ENCODE measurements around the gene ITPR2. TPM values are rescaled to one million over a fixed set of nuclear protein-coding genes. Genes with fewer than 3 reads are reported as not detected.

ITPR2 gene
- total RNA-seq, 2 experiments from 2014 or later: 28.8 to 29.9 TPM

- Mint-ChIP-seq H3K4me1 (ENCODE audit: low read depth) (peaks cover 9% of the 10 kb centered on the region), H3K9me3 (no peaks in the 10 kb centered on the region), H3K27me3 (peaks cover 13% of the 10 kb centered on the region), H3K36me3 (ENCODE audit: low read depth) (no peaks in the 10 kb centered on the region), H3K27ac (no peak overlapping the region), H3K4me3 (peak overlapping the region; percentile 45)
- no peaks in the 10 kb centered on the region for H3K4me1 ChIP-seq (ENCODE audit: insufficient read depth, low read length)
- no peak for TF ChIP-seq CTCF (IDR thresholded peaks at IDR 0.05)
- H3K4me3 ChIP-seq (ENCODE audit: low read length): no peak overlapping the region
- DNase-seq (no peak), ATAC-seq (ENCODE audit: poor library complexity) (no peak)
- POLR2A ChIA-PET: interaction anchor here (0.6 to 1.4 kb wide), 3 partner anchors 12 to 164 kb away, joined by 3 to 5 read pairs (median 5); partner anchors contain the start of gene ITPR2
- no peak overlapping the region for H3K27ac ChIP-seq (ENCODE audit: low read depth in 1 of 2, low read length in 2 of 2)
- CTCF ChIA-PET: interaction anchor here (1.5 kb wide), 1 partner anchor 38 kb away, joined by 3 read pairs; no protein-coding TSS in a partner anchor
- H3K9me3 ChIP-seq (ENCODE audit: control insufficient read depth in 1 of 2, insufficient read depth in 1 of 2, low read length in 2 of 2): no peaks in the 10 kb centered on the region
- peaks cover 0 to 2% of the 10 kb centered on the region in 2 experiments for H3K27me3 ChIP-seq (ENCODE audit: control insufficient read depth in 1 of 2, insufficient read depth in 2 of 2, low read length in 2 of 2)
- H3K36me3 ChIP-seq (ENCODE audit: insufficient read depth, low read length): no peaks in the 10 kb centered on the region
- intact Hi-C loops (cut with DNase I, micrococcal nuclease): no loop called here
Observed at GRCh38 chr12:26846416-26846815, 13.4 kb upstream of the ITPR2 start.

GRCh38 chr12:26845984-26846383 is 13.0 kb upstream of the ITPR2 start:
- intact Hi-C loops (cut with DNase I, micrococcal nuclease): no loop called here
- CTCF ChIA-PET: interaction anchor here (1.0 to 4.7 kb wide), 3 partner anchors 8 to 39 kb away, joined by 3 to 19 read pairs (median 3); partner anchors contain the start of gene ITPR2
- Histone ChIP-seq H3K36me3 (ENCODE audit: insufficient read depth, low read length) (no peaks in the 10 kb centered on the region), H3K4me3 (ENCODE audit: low read length) (no peak overlapping the region), H3K4me1 (ENCODE audit: insufficient read depth, low read length) (no peaks in the 10 kb centered on the region), H3K27ac (ENCODE audit: low read depth in 1 of 2, low read length in 2 of 2) (no peak overlapping the region), H3K27me3 (ENCODE audit: control insufficient read depth in 1 of 2, insufficient read depth in 2 of 2, low read length in 2 of 2) (peaks cover 0 to 2% of the 10 kb centered on the region in 2 experiments), H3K9me3 (ENCODE audit: control insufficient read depth in 1 of 2, insufficient read depth in 1 of 2, low read length in 2 of 2) (no peaks in the 10 kb centered on the region)
- Mint-ChIP-seq H3K4me1 (ENCODE audit: low read depth) (peaks cover 13% of the 10 kb centered on the region), H3K27me3 (peaks cover 13% of the 10 kb centered on the region), H3K27ac (no peak overlapping the region), H3K4me3 (no peak overlapping the region), H3K36me3 (ENCODE audit: low read depth) (no peaks in the 10 kb centered on the region), H3K9me3 (no peaks in the 10 kb centered on the region)
- POLR2A ChIA-PET: interaction anchor here (0.6 to 1.4 kb wide), 4 partner anchors 11 to 165 kb away, joined by 3 to 5 read pairs (median 4); partner anchors contain the start of gene ITPR2
- ATAC-seq (ENCODE audit: poor library complexity): no peak
- no peak for DNase-seq
- TF ChIP-seq CTCF (IDR thresholded peaks at IDR 0.05): no peak

GRCh38 chr12:26845057-26845666 is 12.2 kb upstream of the ITPR2 start:
- Histone ChIP-seq H3K4me3 (ENCODE audit: low read length) (no peak overlapping the region), H3K36me3 (ENCODE audit: insufficient read depth, low read length) (no peaks in the 10 kb centered on the region), H3K4me1 (ENCODE audit: insufficient read depth, low read length) (no peaks in the 10 kb centered on the region), H3K27ac (ENCODE audit: low read depth in 1 of 2, low read length in 2 of 2) (no peak overlapping the region), H3K27me3 (ENCODE audit: control insufficient read depth in 1 of 2, insufficient read depth in 2 of 2, low read length in 2 of 2) (peaks cover 0 to 2% of the 10 kb centered on the region in 2 experiments), H3K9me3 (ENCODE audit: control insufficient read depth in 1 of 2, insufficient read depth in 1 of 2, low read length in 2 of 2) (no peaks in the 10 kb centered on the region)
- Mint-ChIP-seq H3K27me3 (peaks cover 13% of the 10 kb centered on the region), H3K27ac (no peak overlapping the region), H3K4me3 (no peak overlapping the region), H3K9me3 (no peaks in the 10 kb centered on the region), H3K4me1 (ENCODE audit: low read depth) (peaks cover 16% of the 10 kb centered on the region), H3K36me3 (ENCODE audit: low read depth) (no peaks in the 10 kb centered on the region)
- POLR2A ChIA-PET: interaction anchor here (0.6 to 1.4 kb wide), 2 partner anchors 11 to 28 kb away, joined by 4 to 5 read pairs; no protein-coding TSS in a partner anchor
- no peak for ATAC-seq (ENCODE audit: poor library complexity)
- intact Hi-C loops (cut with DNase I, micrococcal nuclease): no loop called here
- TF ChIP-seq CTCF (IDR thresholded peaks at IDR 0.05): peak; percentile 63
- peak in 5 of 14 experiments; percentile 16 to 55 (median 42) for DNase-seq
- CTCF ChIA-PET: interaction anchor here (1.0 to 4.7 kb wide), 3 partner anchors 9 to 40 kb away, joined by 3 to 19 read pairs (median 3); partner anchors contain the start of gene ITPR2
